ENCODE results near the gene DYNC2H1.

DYNC2H1 gene

GRCh38 chr11:103284260-103284659 is 175.0 kb downstream of the DYNC2H1 start:
- Histone ChIP-seq H3K27me3 (ENCODE audit: insufficient read depth, low read length) (no peaks in the 10 kb centered on the region), H3K4me3 (ENCODE audit: low read length) (no peak overlapping the region), H3K36me3 (ENCODE audit: insufficient read depth, low read depth, low read length) (no peaks in the 10 kb centered on the region), H3K4me1 (ENCODE audit: insufficient read depth, low read length) (peaks cover 11% of the 10 kb centered on the region; the same call in 1 of the 2 replicates), H3K9me3 (ENCODE audit: insufficient read depth, low read depth, low read length) (no peaks in the 10 kb centered on the region), H3K27ac (ENCODE audit: low read length) (no peak overlapping the region), H3K9ac (ENCODE audit: low read depth, low read length) (no peak overlapping the region)

- no peaks in the 10 kb centered on the region; the same call in 1 of the 2 replicates for H3K4me1 ChIP-seq (ENCODE audit: insufficient read depth, low read length)
- no peak overlapping the region for H3K27ac ChIP-seq (ENCODE audit: low read length)
- no peak overlapping the region for H3K4me3 ChIP-seq (ENCODE audit: low read length)
- H3K36me3 ChIP-seq (ENCODE audit: insufficient read depth, low read depth, low read length) = peaks cover 33% of the 10 kb centered on the region
- H3K9ac ChIP-seq (ENCODE audit: low read depth, low read length) = no peak overlapping the region
- peaks cover 35% of the 10 kb centered on the region for H3K9me3 ChIP-seq (ENCODE audit: insufficient read depth, low read depth, low read length)
- H3K27me3 ChIP-seq (ENCODE audit: insufficient read depth, low read length) = no peaks in the 10 kb centered on the region
Measured at GRCh38 chr11:103294516-103294915, 185.3 kb downstream of the DYNC2H1 start.

- Histone ChIP-seq H3K27ac (ENCODE audit: low read length) (no peak overlapping the region), H3K9me3 (ENCODE audit: insufficient read depth, low read depth, low read length) (peaks cover 35% of the 10 kb centered on the region), H3K4me3 (ENCODE audit: low read length) (no peak overlapping the region), H3K9ac (ENCODE audit: low read depth, low read length) (no peak overlapping the region), H3K4me1 (ENCODE audit: insufficient read depth, low read length) (no peaks in the 10 kb centered on the region; the same call in 1 of the 2 replicates), H3K36me3 (ENCODE audit: insufficient read depth, low read depth, low read length) (peaks cover 25% of the 10 kb centered on the region), H3K27me3 (ENCODE audit: insufficient read depth, low read length) (no peaks in the 10 kb centered on the region)
Measured at GRCh38 chr11:103295704-103296103, 186.5 kb downstream of the DYNC2H1 start.

- Histone ChIP-seq H3K27me3 (ENCODE audit: insufficient read depth, low read length) (no peaks in the 10 kb centered on the region), H3K27ac (ENCODE audit: low read length) (no peak overlapping the region), H3K9me3 (ENCODE audit: insufficient read depth, low read depth, low read length) (peaks cover 31% of the 10 kb centered on the region), H3K9ac (ENCODE audit: low read depth, low read length) (no peak overlapping the region), H3K4me1 (ENCODE audit: insufficient read depth, low read length) (no peaks in the 10 kb centered on the region; the same call in 1 of the 2 replicates), H3K4me3 (ENCODE audit: low read length) (no peak overlapping the region), H3K36me3 (ENCODE audit: insufficient read depth, low read depth, low read length) (peaks cover 25% of the 10 kb centered on the region)
Measured at GRCh38 chr11:103297900-103298299, 188.7 kb downstream of the DYNC2H1 start.

GRCh38 chr11:103315248-103315647 is 206.0 kb downstream of the DYNC2H1 start:
- no peaks in the 10 kb centered on the region for H3K27me3 ChIP-seq (ENCODE audit: insufficient read depth, low read length)
- H3K4me1 ChIP-seq (ENCODE audit: insufficient read depth, low read length) = no peaks in the 10 kb centered on the region
- no peaks in the 10 kb centered on the region for H3K36me3 ChIP-seq (ENCODE audit: insufficient read depth, low read depth, low read length)
- H3K4me3 ChIP-seq (ENCODE audit: low read length) = no peak overlapping the region
- H3K9me3 ChIP-seq (ENCODE audit: insufficient read depth, low read depth, low read length) = no peaks in the 10 kb centered on the region
- no peak overlapping the region for H3K27ac ChIP-seq (ENCODE audit: low read length)
- H3K9ac ChIP-seq (ENCODE audit: low read depth, low read length) = no peak overlapping the region

GRCh38 chr11:103317118-103317517 is 207.9 kb downstream of the DYNC2H1 start:
- Histone ChIP-seq H3K27me3 (ENCODE audit: insufficient read depth, low read length) (no peaks in the 10 kb centered on the region), H3K4me3 (ENCODE audit: low read length) (no peak overlapping the region), H3K36me3 (ENCODE audit: insufficient read depth, low read depth, low read length) (no peaks in the 10 kb centered on the region; the same call in 1 of the 2 replicates), H3K4me1 (ENCODE audit: insufficient read depth, low read length) (no peaks in the 10 kb centered on the region), H3K9me3 (ENCODE audit: insufficient read depth, low read depth, low read length) (no peaks in the 10 kb centered on the region), H3K27ac (ENCODE audit: low read length) (no peak overlapping the region), H3K9ac (ENCODE audit: low read depth, low read length) (no peak overlapping the region)

GRCh38 chr11:103322821-103323220 is 213.6 kb downstream of the DYNC2H1 start:
- Histone ChIP-seq H3K9ac (ENCODE audit: low read depth, low read length) (no peak overlapping the region), H3K27ac (ENCODE audit: low read length) (no peak overlapping the region), H3K9me3 (ENCODE audit: insufficient read depth, low read depth, low read length) (no peaks in the 10 kb centered on the region), H3K4me1 (ENCODE audit: insufficient read depth, low read length) (no peaks in the 10 kb centered on the region), H3K4me3 (ENCODE audit: low read length) (no peak overlapping the region), H3K36me3 (ENCODE audit: insufficient read depth, low read depth, low read length) (peaks cover 4% of the 10 kb centered on the region; the same call in 1 of the 2 replicates), H3K27me3 (ENCODE audit: insufficient read depth, low read length) (no peaks in the 10 kb centered on the region)

- Histone ChIP-seq H3K9ac (ENCODE audit: low read depth, low read length) (no peak overlapping the region), H3K36me3 (ENCODE audit: insufficient read depth, low read depth, low read length) (peaks cover 4% of the 10 kb centered on the region; the same call in 1 of the 2 replicates), H3K9me3 (ENCODE audit: insufficient read depth, low read depth, low read length) (no peaks in the 10 kb centered on the region), H3K4me3 (ENCODE audit: low read length) (no peak overlapping the region; the same call in 1 of the 2 replicates), H3K27me3 (ENCODE audit: insufficient read depth, low read length) (no peaks in the 10 kb centered on the region), H3K4me1 (ENCODE audit: insufficient read depth, low read length) (peaks cover 4% of the 10 kb centered on the region; the same call in 1 of the 2 replicates), H3K27ac (ENCODE audit: low read length) (no peak overlapping the region)
Measured at GRCh38 chr11:103325686-103326069, 216.5 kb downstream of the DYNC2H1 start.

- Histone ChIP-seq H3K4me3 (ENCODE audit: low read length) (no peak overlapping the region; the same call in 1 of the 2 replicates), H3K4me1 (ENCODE audit: insufficient read depth, low read length) (peaks cover 6% of the 10 kb centered on the region; the same call in 1 of the 2 replicates), H3K27ac (ENCODE audit: low read length) (no peak overlapping the region), H3K9ac (ENCODE audit: low read depth, low read length) (no peak overlapping the region), H3K9me3 (ENCODE audit: insufficient read depth, low read depth, low read length) (no peaks in the 10 kb centered on the region), H3K36me3 (ENCODE audit: insufficient read depth, low read depth, low read length) (peaks cover 4% of the 10 kb centered on the region; the same call in 1 of the 2 replicates), H3K27me3 (ENCODE audit: insufficient read depth, low read length) (no peaks in the 10 kb centered on the region)
Measured at GRCh38 chr11:103326070-103326794, 217.0 kb downstream of the DYNC2H1 start.

- peaks cover 4% of the 10 kb centered on the region; the same call in 1 of the 2 replicates for H3K36me3 ChIP-seq (ENCODE audit: insufficient read depth, low read depth, low read length)
- peaks cover 6% of the 10 kb centered on the region; the same call in 1 of the 2 replicates for H3K4me1 ChIP-seq (ENCODE audit: insufficient read depth, low read length)
- no peak overlapping the region for H3K27ac ChIP-seq (ENCODE audit: low read length)
- H3K9ac ChIP-seq (ENCODE audit: low read depth, low read length) = no peak overlapping the region
- H3K9me3 ChIP-seq (ENCODE audit: insufficient read depth, low read depth, low read length) = no peaks in the 10 kb centered on the region
- H3K4me3 ChIP-seq (ENCODE audit: low read length) = no peak overlapping the region
- H3K27me3 ChIP-seq (ENCODE audit: insufficient read depth, low read length) = no peaks in the 10 kb centered on the region
Measured at GRCh38 chr11:103327721-103328120, 218.5 kb downstream of the DYNC2H1 start.

GRCh38 chr11:103332409-103332808 is 223.2 kb downstream of the DYNC2H1 start:
- H3K36me3 ChIP-seq (ENCODE audit: insufficient read depth, low read depth, low read length) = no peaks in the 10 kb centered on the region
- H3K27ac ChIP-seq (ENCODE audit: low read length) = no peak overlapping the region
- peaks cover 14% of the 10 kb centered on the region; the same call in 1 of the 2 replicates for H3K4me1 ChIP-seq (ENCODE audit: insufficient read depth, low read length)
- no peaks in the 10 kb centered on the region for H3K9me3 ChIP-seq (ENCODE audit: insufficient read depth, low read depth, low read length)
- no peaks in the 10 kb centered on the region for H3K27me3 ChIP-seq (ENCODE audit: insufficient read depth, low read length)
- H3K9ac ChIP-seq (ENCODE audit: low read depth, low read length) = no peak overlapping the region
- no peak overlapping the region for H3K4me3 ChIP-seq (ENCODE audit: low read length)
